Dorsolateral prefrontal cortex (tissue), 118 donors: ENCODE data around the gene CABLES1. TPM values are rescaled to one million over a fixed set of nuclear protein-coding genes. Genes with fewer than 3 reads are reported as not detected.

Experiments
- total RNA-seq, 120 experiments: library from RNA; stranded (reverse); gene quantifications; one replicate each; pipeline versions ENCODE4 v1.2.3 to v1.2.4, GENCODE V29; 2022

Gene CABLES1
- total RNA-seq, 120 experiments from 2014 or later, result 16.0 to 158 (median 62.6) TPM

Other genes with a start within 250 kb of the CABLES1 start
- gene RBBP8, start 202.2 kb upstream of the CABLES1 start, total RNA-seq, result 10 to 100 TPM in 119 of 120 experiments, 1 to 10 TPM in 1; 10.0 to 28.5 (median 18.1) TPM